Stimulated activated CD8-positive, alpha-beta memory T cell treated with anti-CD3 and anti-CD28 coated beads, Interleukin-7, amount 100 ng/mL, for 24 hours (primary cell): ENCODE data around the gene NEBL.

Experiments
- DNase-seq: peaks from one replicate; pipeline ENCODE4 v3.0.0-alpha.2; 2020; ENCODE audit warnings: low read depth

NEBL gene

GRCh38 chr10:20903635-20904390, 6.7 kb upstream of the NEBL start:
- DNase-seq = no peak

GRCh38 chr10:20901110-20901509, 4.0 kb upstream of the NEBL start:
- no peak for DNase-seq

GRCh38 chr10:20898866-20899535, 1.9 kb upstream of the NEBL start:
- no peak for DNase-seq

DNA sequence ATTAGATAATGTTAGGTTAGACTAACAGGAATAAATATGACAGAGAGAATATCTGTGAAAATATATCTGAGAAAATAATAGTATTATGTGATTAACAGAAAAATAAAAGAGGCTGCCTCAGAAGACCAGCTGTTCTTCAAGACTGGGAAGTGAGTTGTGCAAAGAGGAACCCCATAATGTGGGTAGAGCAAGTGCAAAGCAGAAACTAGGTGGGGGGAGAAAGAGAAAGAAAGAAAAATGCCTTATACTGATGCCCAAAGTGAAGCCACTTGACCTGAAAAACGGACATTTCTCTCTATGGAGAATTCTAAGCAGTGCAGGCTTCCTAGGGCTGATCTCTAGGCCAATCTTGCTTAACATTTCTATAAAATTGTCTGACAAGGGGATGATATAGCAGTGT, 3.8 kb downstream of the NEBL start:
- no peak for DNase-seq

GRCh38 chr10:20892796-20893195, 4.3 kb downstream of the NEBL start:
- DNase-seq = no peak

DNA sequence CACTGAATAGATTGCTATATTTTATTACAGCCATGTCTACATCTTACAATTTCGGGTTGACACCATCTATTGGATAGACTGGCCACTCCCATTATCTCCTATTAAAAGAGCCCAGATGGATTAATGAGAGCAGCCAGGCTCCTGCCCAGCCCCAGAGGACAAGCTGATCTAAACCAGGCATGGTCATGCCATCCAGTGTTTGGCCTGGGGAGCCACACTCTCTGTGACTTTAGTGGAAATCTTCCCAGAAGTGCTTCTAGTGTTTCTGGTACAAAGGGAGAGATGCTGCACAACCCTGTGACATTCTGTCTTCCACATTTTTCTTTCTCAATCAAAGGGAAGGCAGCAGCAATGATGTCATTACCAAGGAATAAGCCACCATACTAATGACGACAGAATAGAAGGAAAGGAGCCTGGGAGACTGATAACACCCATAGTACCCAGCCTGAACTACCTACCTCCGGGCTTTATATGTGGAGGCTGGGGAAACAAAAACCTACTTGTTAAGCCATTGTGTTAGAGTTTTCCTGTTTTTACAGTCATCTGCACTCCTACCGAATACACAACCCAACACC, 5.0 kb downstream of the NEBL start:
- DNase-seq = no peak

- DNase-seq = no peak
Measured at GRCh38 chr10:20891338-20891714, 5.8 kb downstream of the NEBL start.

DNA sequence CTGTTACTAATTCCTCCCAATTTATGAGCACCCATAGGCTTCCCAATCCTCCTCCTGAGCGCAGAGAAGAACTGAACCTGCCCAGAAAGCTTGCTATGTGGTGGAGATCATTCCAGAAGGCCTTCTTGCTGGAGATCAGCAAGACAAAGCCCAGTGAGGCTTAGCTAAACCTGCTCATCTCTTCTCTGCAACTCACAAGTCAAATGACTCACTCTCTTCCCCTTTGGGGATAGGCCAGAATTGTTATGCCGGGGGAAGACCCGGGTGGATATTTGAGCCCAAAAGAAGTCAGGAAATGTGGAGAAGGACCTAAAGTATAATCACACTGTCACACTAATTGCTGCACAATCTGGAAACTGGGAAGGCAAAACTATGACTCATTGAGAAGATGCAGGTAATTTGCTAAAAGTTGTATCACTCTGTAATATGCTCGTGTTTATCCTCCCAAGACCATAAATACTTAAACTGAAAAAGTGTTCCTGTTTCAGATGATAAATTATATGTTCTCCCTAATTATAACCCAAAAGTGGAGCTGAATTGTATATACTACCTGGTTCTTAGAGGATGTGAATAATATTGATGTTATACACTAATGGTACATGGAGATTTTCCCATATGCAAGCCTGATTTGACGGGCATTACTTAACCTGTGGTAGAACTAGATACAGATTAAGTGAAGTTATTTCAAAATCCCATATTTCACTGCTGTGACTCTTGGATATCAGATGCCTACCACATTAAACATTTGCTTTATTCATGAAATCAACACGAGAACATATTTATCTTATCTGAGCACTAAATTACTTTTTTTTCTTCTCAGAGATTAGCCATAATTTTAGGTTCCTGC, 6.4 kb downstream of the NEBL start:
- DNase-seq = no peak

GRCh38 chr10:20890009-20890408, 7.1 kb downstream of the NEBL start:
- DNase-seq = no peak

DNA sequence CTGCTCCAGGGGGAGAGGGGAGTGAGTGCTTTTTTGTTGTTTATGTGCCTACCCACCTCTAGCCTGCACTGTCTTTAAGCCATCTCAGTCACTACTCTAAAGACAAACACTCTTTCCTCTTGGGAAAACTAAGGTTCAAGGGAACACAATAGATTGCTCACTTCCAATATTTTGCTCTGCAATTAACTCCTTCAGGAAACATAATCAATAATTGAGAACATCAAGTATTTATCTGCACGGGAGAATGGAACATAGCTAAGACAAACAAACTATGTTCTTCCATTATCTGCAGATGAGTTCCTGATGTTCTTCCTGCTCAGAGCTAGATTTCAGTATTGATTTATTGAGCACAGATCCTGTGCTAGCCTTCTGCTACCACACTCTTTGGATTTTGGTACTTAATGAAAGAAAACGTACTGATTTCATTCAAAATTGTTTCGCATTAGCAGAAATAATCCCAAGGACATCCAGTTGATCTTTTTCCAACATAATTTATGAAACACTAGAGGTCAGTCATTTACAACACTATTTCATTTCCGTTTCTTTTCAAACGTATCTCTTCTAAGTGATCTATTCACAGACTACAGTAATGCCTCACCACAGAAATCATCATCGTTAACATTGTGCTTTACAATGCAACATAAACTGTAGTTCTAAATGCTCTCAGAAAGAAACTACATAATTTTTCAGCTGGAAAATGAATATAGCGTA, 8.3 kb downstream of the NEBL start:
- DNase-seq = no peak

GRCh38 chr10:20887706-20888555, 9.2 kb downstream of the NEBL start:
- DNase-seq = no peak

- no peak for DNase-seq
Measured at GRCh38 chr10:20885678-20886077, 11.4 kb downstream of the NEBL start.

DNA sequence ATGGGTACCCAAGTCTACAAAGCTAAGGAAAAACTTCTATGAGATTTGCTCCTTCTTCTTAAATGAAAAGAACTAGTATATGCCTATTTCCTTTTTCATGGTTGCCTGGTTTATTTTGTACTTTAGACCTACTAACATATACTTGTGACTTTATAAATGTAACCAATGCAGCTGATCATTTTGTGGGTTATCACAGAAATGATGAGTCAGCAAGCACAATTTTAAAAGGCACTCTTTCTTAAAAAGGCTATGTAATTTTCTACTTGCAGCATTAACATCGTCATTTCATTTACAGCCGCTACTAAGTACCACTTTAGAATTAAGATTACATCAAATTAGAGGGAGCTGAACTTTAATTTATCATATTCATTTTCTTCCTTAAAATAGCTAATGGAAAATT, 13.6 kb downstream of the NEBL start:
- DNase-seq = no peak

DNA sequence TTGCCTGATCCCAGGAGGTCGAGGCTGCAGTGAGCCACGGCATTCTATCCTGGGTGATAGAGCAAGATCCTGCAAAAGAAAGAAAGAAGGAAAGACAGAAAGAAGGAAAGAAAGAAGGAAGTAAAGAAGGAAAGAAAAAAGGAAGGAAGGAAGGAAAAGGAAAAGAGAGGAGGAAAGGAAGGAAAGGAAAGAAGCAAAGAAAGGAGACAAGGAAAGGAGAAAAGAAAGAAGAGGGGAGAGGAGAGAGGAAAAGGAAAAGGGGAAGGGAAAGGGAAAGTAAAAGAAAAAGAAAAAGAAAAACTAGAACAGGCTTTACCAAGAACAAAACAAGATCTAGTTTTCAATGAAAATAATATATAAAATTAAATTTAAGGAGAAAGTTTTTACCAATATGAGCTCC, 15.0 kb downstream of the NEBL start:
- no peak for DNase-seq

DNA sequence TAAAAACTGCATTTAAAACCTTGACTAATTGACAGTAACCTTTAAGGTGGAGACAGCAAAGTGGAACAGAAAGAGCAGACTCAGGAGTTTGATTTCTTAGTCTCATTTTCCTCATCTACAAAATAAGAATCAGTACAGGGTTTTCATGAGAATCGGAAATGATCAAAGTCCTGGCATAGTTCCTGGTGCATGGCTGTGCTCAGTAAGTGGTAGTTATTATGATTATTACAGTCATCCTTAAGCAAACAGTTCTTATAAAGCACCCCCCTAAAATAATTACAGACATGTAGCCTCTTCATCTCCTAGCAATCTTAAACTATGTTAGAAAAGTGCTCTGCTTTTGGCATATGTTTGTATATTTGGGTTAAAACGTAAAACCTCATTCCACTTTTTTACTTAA, 18.0 kb downstream of the NEBL start:
- no peak for DNase-seq

DNA sequence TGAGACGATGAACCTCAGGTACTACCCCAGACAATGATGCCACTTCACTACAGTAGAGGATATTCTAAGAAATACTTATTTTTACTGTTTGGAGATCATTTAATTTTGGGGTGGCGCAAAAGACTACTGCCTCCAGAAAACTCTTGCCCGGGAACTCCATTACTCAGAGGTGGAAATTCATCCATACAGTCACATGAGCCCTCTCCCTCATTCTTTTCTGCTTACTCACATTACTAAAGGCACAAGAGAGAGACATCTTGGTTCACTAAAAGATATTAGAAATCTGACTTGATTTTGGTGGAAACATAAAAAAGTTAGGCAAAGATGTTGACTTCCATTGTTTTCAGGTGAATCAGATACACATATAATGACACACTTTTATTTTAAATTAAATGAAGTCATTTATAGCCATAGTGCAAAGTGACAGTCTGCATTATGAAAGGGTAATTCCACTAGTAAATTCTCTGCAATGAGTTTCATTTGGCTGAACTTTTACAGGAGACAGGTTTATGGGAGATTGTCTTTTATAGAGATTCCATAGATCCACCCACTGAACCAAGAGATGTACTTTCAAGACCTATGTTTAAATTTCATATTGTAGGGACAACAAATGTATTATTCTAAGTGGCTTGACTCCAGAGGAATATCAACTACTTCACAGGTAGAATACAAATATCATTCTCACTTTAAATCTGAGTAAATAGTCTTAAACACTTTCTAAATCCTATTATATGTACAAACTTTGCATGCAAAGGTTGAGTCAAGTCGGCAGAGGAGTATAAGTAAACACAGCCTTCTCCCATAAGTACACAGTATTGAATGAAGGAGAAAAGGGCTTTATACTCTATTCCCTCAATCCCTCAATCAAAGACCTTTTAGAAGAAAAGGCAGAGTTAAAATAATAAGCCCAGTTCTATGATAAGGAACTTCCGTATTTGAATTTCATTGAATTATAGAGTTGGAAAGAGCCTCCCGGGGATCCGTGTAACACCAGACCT, 18.8 kb downstream of the NEBL start:
- DNase-seq = no peak

GRCh38 chr10:20877554-20877953, 19.6 kb downstream of the NEBL start:
- no peak for DNase-seq

DNA sequence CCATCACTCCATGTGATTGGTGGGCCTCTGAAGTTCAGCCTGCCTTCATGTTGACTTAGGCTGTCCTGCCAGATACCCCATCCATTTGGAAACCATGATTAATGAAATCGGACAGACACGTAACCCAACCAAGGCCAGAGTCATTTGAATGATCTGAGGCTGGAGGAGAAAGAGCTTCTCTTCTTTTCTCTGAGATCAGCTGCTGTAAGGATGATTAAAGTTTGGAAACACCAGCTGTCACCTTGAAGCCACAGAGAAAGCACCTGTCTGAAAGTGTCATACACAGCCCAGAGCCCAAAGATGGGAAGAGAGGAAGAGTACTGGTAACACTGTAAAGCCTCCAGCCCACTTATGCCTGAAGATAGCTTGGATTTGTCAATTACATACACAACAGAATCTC, 22.9 kb downstream of the NEBL start:
- no peak for DNase-seq

DNA sequence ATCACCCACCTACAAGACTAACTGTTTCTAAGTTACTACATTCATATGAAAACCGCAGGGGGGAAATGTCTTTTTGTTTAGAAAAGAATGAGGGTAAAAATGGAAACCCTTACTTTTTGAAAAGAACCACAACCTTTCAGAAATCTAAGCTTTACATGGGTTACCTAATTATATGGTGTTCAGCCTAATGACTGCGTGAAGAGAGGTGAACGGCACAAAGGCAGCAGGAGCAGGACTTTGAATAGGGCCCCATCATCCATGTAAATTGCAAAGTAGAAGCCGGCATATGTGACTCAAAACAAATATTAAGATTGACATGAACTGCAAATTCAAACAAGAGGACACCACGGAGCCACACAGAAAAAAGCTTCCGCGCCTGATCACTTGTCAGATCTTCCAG, 25.1 kb downstream of the NEBL start:
- no peak for DNase-seq

DNA sequence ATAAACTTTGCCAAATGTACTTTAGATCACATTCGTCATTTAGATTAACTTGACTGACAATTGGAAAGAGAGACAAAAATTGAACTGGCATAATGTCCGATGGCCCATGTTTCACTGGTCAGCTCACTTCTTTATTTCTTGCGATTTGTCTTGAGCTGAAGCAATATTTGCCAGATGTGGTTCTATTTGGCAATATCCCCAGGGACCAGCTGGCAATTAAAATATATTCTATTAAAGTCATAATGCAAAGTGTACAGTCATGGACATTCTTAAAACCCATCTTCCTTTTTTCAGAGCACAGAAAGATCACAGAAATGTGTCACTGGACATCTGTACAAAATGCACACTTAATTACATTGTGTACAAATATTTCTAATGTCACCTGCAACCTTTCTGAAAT, 26.3 kb downstream of the NEBL start:
- no peak for DNase-seq
